ENCODE results near the gene OGDH.

- TF ChIP-seq CTCF (IDR thresholded peaks at IDR 0.05; ENCODE audit: low read depth, low read length, poor library complexity, severe bottlenecking) (no peak), EZH2phosphoT487 (IDR thresholded peaks at IDR 0.05; ENCODE audit: borderline replicate concordance, low read length) (no peak)
Observed at GRCh38 chr7:44634187-44634838, 27.9 kb downstream of the OGDH start.

Measured in DOHH2 (cell line).